C4-2B (cell line): ENCODE measurements around the gene LTBP4.

Source experiments
- ZFX ChIP-seq: fragments of 450-650 bp; IDR thresholded peaks from 2 replicates; pipeline ENCODE4 v1.6.1; 2017
- TF ChIP-seq, protein P1 (sequence below): fragments of 450-650 bp; conservative IDR thresholded peaks from 2 replicates; pipeline ENCODE4 v1.5.1; 2017; ENCODE audit warnings: mild to moderate bottlenecking

DNA sequence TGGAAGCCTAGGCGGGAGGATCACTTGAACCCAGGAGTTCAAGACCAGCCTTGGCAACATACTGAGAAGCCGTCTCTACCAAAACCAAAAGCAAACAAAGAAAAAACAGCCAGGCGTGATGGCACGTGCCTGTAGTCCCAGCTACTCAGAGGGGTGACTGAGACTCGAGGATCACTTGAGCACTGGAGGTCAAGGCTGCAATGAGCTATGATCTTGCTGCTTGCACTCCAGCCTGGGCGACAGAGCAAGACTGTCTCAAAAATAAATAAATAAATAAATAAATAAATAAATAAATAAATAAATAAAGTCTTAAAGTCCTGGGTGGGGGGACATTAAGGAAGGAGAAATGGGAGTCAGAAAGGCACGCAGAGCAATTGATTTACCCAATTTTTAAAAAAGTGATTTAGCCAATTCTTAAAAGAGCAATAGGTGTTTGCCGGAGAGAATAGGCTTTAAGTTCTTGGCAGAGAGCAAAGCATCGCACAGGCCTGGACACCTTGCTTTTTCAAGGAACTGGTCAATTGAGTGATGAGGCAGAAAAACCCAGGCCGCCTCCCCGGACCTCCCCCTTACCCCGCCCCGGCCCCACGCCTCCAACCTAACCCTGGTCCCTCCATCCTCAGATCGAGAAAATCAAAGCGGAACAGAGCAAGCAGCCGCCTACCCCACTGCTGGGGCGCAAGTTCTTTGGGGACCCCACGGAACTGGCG lies 34.0 kb upstream of the LTBP4 start:
- TF ChIP-seq, protein P1, sequence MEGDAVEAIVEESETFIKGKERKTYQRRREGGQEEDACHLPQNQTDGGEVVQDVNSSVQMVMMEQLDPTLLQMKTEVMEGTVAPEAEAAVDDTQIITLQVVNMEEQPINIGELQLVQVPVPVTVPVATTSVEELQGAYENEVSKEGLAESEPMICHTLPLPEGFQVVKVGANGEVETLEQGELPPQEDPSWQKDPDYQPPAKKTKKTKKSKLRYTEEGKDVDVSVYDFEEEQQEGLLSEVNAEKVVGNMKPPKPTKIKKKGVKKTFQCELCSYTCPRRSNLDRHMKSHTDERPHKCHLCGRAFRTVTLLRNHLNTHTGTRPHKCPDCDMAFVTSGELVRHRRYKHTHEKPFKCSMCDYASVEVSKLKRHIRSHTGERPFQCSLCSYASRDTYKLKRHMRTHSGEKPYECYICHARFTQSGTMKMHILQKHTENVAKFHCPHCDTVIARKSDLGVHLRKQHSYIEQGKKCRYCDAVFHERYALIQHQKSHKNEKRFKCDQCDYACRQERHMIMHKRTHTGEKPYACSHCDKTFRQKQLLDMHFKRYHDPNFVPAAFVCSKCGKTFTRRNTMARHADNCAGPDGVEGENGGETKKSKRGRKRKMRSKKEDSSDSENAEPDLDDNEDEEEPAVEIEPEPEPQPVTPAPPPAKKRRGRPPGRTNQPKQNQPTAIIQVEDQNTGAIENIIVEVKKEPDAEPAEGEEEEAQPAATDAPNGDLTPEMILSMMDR = no peak
- TF ChIP-seq ZFX = no peak
